Upper lobe of right lung (tissue), 1 donor: ENCODE measurements around the gene SLC23A2. TPM values are rescaled to one million over a fixed set of nuclear protein-coding genes. Genes with fewer than 3 reads are reported as not detected.
A peak's percentile ranks its signal among the peaks of the same experiment; 100 is the strongest.

Experiments used
- ATAC-seq: fragments of 200-7000 bp; cut with Tn5 transposase; one replicate; pipeline ENCODE4 v1.9.1; 2020; ENCODE audit warnings: mild to moderate bottlenecking, moderate library complexity
- DNase-seq: peaks from one replicate; pipeline ENCODE4 v3.0.0-alpha.2; 2020
- H3K27ac ChIP-seq: fragments of 200-600 bp; one replicate; pipeline ENCODE4 v1.8.0; 2022
- H3K27me3 ChIP-seq: fragments of 200-600 bp; one replicate; pipeline ENCODE4 v1.8.0; 2022; ENCODE audit warnings: mild to moderate bottlenecking
- H3K36me3 ChIP-seq: fragments of 200-600 bp; one replicate; pipeline ENCODE4 v1.8.0; 2022
- H3K4me1 ChIP-seq: fragments of 200-600 bp; one replicate; pipeline ENCODE4 v1.8.0; 2022
- H3K4me3 ChIP-seq: fragments of 200-600 bp; one replicate; pipeline ENCODE4 v1.8.0; 2022; ENCODE audit warnings: mild to moderate bottlenecking
- H3K9me3 ChIP-seq: fragments of 200-600 bp; one replicate; pipeline ENCODE4 v1.8.0; 2022
- intact Hi-C: fragments of 100-400 bp; cut with DNase I; formaldehyde crosslinking; loops from one replicate; pipeline ENCODE4 v1.11.0; 2022
- total RNA-seq: library from RNA; stranded (reverse); fragmentation: NEBNext Ultra II Directional; extraction: Animal tissue kit (Norgen Biotek cat#: 25700); gene quantifications from one replicate; pipeline ENCODE4 v1.2.1, GENCODE V29; 2021
- TF ChIP-seq, protein P1 (sequence below): fragments of 200-600 bp; IDR thresholded peaks from one replicate; pipeline ENCODE4 v1.8.0; 2022; ENCODE audit warnings: antibody characterized with exemption
- donor health status: DM: no; HTN: yes; CAD: no; lungs with severe emphysema.

Gene SLC23A2
- total RNA-seq, 1 donor from 2014 or later = 26.2 TPM

DNA sequence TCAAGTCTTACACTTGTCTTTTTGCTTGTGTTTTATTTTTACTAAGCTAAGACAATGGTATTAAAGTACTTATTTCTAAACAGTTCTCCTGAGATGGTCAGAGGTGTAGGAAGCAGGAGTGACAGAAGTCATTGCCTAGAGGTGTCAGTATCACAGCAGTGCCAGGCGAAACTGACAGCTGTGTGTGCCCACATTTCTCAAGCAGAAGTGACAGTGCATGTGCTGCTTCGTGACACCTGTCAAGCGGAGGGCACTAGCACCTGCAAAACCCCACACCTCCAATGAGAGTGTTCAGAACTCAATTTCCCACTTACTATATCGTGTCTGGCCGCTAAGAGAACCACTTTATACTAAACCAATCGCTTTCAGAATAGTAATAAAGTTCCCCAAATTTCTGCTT, 82.8 kb downstream of the SLC23A2 start:
- intact Hi-C loops = no loop called here
- no peak overlapping the region for H3K4me3 ChIP-seq
- no peak overlapping the region for H3K27ac ChIP-seq
- no peaks in the 10 kb centered on the region for H3K27me3 ChIP-seq
- no peak for ATAC-seq
- peaks cover 23% of the 10 kb centered on the region for H3K4me1 ChIP-seq
- TF ChIP-seq, protein P1, sequence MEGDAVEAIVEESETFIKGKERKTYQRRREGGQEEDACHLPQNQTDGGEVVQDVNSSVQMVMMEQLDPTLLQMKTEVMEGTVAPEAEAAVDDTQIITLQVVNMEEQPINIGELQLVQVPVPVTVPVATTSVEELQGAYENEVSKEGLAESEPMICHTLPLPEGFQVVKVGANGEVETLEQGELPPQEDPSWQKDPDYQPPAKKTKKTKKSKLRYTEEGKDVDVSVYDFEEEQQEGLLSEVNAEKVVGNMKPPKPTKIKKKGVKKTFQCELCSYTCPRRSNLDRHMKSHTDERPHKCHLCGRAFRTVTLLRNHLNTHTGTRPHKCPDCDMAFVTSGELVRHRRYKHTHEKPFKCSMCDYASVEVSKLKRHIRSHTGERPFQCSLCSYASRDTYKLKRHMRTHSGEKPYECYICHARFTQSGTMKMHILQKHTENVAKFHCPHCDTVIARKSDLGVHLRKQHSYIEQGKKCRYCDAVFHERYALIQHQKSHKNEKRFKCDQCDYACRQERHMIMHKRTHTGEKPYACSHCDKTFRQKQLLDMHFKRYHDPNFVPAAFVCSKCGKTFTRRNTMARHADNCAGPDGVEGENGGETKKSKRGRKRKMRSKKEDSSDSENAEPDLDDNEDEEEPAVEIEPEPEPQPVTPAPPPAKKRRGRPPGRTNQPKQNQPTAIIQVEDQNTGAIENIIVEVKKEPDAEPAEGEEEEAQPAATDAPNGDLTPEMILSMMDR = no peak
- no peak for DNase-seq
- H3K9me3 ChIP-seq = no peaks in the 10 kb centered on the region
- no peaks in the 10 kb centered on the region for H3K36me3 ChIP-seq

DNA sequence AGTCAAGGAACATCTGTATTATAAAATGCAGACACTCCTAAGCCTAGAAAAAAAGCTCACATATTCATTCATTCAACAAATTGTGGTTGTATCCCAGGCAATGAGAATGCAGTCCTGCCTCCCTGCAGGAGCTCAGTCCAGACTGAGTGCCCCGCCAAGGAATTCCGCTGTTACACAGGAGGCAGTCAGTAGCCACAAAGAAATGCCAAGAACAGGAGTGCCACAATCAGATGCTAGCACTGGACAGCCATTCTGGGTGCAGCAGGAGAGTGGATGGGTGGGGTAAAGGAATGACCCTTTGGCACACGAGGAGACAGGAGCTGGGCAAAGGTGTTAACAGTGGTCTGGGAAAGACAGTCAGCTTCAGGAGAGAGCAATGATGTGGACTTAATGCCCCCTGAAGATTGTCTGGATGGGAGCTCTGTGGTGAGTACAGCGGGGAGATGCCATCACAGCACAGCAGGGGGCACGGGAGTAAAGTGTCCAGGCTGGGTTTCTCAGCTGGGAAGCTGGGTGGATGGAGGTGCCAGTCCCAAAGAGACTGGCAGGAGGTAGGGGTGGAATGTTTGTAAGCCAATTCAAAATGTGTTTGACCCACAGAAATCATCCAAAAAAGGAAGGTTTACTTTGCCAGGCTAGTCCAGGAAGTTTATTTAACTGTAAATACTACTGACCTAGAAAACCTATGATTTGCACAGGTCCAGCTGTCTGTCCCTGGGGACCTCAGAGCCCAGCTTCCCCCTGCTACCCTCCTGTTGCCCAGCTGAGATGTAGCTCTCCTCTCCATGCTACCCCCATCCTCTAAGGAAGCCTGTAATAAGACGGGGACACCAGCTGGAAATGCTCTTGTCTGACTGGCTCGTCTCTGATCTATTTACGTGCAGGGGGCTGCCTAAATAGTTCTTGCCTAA, 84.1 kb downstream of the SLC23A2 start:
- no peak for DNase-seq

DNA sequence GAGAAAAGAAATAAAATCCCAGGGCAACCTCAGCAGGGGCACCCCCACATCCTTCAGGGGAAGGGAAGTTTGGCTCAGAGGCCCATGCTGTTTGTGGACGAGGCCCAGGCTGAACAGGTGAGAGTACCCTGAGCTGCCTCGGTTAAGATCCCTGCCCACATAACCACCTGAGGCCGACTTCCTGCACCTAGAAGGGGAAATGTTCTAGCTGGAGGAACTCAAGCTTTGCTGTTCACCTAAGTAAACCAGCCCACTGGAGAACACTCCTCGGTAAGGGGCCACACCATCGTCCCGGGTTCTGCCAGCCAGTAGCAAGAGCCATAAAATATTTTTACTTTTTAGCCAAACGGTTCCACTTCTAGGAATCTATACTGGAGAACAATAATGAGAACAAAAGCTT, 88.2 kb downstream of the SLC23A2 start:
- no peaks in the 10 kb centered on the region for H3K27me3 ChIP-seq
- TF ChIP-seq, protein P1 = no peak
- H3K4me3 ChIP-seq = no peak overlapping the region
- H3K27ac ChIP-seq = no peak overlapping the region
- no peaks in the 10 kb centered on the region for H3K9me3 ChIP-seq
- H3K4me1 ChIP-seq = peaks cover 15% of the 10 kb centered on the region
- ATAC-seq (no peak), DNase-seq (no peak)
- H3K36me3 ChIP-seq = no peaks in the 10 kb centered on the region
- intact Hi-C loops = no loop called here

More for the DNA sequence above, 84.1 kb downstream of the SLC23A2 start:
- H3K36me3 ChIP-seq = no peaks in the 10 kb centered on the region
- H3K27me3 ChIP-seq = no peaks in the 10 kb centered on the region
- peak; percentile 94 for ATAC-seq
- peaks cover 23% of the 10 kb centered on the region for H3K4me1 ChIP-seq
- H3K9me3 ChIP-seq = no peaks in the 10 kb centered on the region
- TF ChIP-seq, protein P1 = peak; percentile 20
- intact Hi-C loops = no loop called here
- H3K4me3 ChIP-seq = no peak overlapping the region
- H3K27ac ChIP-seq = peak overlapping the region; percentile 24

DNA sequence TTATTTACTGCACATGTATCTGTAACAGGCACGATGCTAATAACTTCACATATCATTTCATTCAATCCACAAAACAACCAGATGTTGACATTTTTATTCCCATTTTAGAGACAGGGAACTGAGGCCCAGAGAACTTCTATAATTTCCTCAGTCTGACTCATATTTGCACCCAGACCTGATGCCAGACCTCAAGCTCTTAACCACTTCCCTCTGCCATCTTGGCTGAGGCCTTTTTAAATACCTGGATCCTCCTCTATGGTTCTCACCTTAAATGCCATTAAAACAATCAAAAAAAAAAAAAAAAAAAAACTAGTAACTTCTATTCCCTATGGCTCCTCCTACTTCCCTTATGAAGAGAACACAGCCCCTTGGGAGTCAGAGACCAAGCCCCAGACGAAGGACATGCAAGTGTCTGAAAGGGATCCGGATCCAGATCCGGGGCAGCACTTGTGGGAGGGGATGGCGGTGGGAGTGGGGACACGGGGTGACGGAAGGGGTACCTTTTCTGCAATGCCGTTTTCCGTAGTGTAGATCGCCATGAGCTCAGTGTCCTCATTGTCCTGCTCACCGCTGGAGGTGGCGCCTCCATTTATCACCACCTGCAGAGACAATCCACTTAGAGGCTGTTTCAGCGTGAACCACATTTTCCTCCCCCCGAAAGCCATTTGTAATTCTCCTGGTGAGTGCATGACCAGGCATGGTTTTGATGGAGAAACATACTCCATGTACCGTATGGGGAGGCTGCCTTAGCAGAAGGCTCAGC, 88.7 kb downstream of the SLC23A2 start:
- H3K27me3 ChIP-seq = no peaks in the 10 kb centered on the region
- peaks cover 9% of the 10 kb centered on the region for H3K4me1 ChIP-seq
- no peak overlapping the region for H3K27ac ChIP-seq
- no peaks in the 10 kb centered on the region for H3K9me3 ChIP-seq
- TF ChIP-seq, protein P1 = no peak
- intact Hi-C loops = no loop called here
- DNase-seq = no peak
- no peak overlapping the region for H3K4me3 ChIP-seq
- H3K36me3 ChIP-seq = no peaks in the 10 kb centered on the region
- ATAC-seq = no peak

DNA sequence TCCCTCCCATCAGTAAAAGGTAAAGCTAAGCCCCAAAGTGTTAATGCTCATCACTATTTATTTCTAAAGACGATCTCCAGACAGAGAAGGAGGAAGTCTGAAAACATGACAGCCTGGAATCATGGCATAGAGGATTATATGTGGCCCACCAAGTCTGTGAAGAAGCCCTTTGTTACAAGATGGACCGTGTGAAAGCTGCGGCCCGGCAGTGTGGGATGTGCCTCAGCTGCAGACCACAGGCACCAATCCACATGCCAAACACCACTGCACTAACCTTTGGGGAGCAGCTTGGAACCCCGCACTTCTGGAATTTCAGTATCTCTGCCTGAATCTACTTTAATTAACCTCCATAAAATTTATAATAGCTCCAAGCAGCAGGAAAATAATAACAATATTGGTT, 90.4 kb downstream of the SLC23A2 start:
- Histone ChIP-seq H3K36me3 (no peaks in the 10 kb centered on the region), H3K27ac (no peak overlapping the region), H3K4me1 (no peaks in the 10 kb centered on the region), H3K27me3 (no peaks in the 10 kb centered on the region), H3K4me3 (no peak overlapping the region), H3K9me3 (no peaks in the 10 kb centered on the region)
- ATAC-seq (no peak), DNase-seq (no peak)
- intact Hi-C loops = no loop called here
- TF ChIP-seq, protein P1 = no peak
